Natural killer cell (primary cell): ENCODE measurements around the gene ADAM33. TPM values are rescaled to one million over a fixed set of nuclear protein-coding genes. Genes with fewer than 3 reads are reported as not detected.

ENCODE experiments used
- ATAC-seq, 3 donors: fragments of 150-1000 bp in 2 of 3; fragments of 200-7000 bp in 1 of 3; cut with Tn5 transposase; 1 replicate in 1 of 3; 2 replicates in 2 of 3; pipeline ENCODE4 v1.10.0; 2021; ENCODE audit warnings: mild to moderate bottlenecking in 2 of 3, moderate library complexity in 2 of 3
- DNase-seq, 2 donors: peaks; one replicate each; pipeline versions ENCODE4 v3.0.0 to v3.0.0-alpha.2; 2013 to 2021; ENCODE audit warnings: mixed read lengths in 1 of 2
- H3K27ac ChIP-seq: one replicate; pipeline ENCODE4 v1.5.1; 2013; ENCODE audit warnings: mild to moderate bottlenecking, low read length
- H3K27me3 ChIP-seq: one replicate; pipeline ENCODE4 v1.6.1; 2013; ENCODE audit warnings: low read length; ENCODE audit not compliant: control insufficient read depth, insufficient read depth
- H3K36me3 ChIP-seq: one replicate; pipeline ENCODE4 v1.6.1; 2013; ENCODE audit warnings: low read length; ENCODE audit not compliant: control insufficient read depth, insufficient read depth
- H3K4me1 ChIP-seq: one replicate; pipeline ENCODE4 v1.6.1; 2013; ENCODE audit warnings: low read length; ENCODE audit not compliant: control insufficient read depth, insufficient read depth
- H3K4me3 ChIP-seq: one replicate; pipeline ENCODE4 v1.5.1; 2013; ENCODE audit warnings: low read length
- H3K9me3 ChIP-seq: one replicate; pipeline ENCODE4 v1.6.1; 2013; ENCODE audit warnings: low read length; ENCODE audit not compliant: control insufficient read depth, insufficient read depth
- H3K27ac Mint-ChIP-seq, 2 donors: one replicate each; pipeline ENCODE4 v1.8.0; 2022; ENCODE audit warnings: mild to moderate bottlenecking in 2 of 2, mixed read lengths in 2 of 2, moderate library complexity in 1 of 2
- H3K27me3 Mint-ChIP-seq, 2 donors: one replicate each; pipeline ENCODE4 v1.8.0; 2022; ENCODE audit warnings: low read depth in 2 of 2, mixed read lengths in 2 of 2
- H3K36me3 Mint-ChIP-seq: one replicate; pipeline ENCODE4 v1.8.0; 2022; ENCODE audit warnings: mixed read lengths
- H3K4me1 Mint-ChIP-seq, 2 donors: one replicate each; pipeline ENCODE4 v1.8.0; 2022; ENCODE audit warnings: mixed read lengths in 2 of 2
- H3K4me3 Mint-ChIP-seq: one replicate; pipeline ENCODE4 v1.8.0; 2022; ENCODE audit warnings: mild to moderate bottlenecking, moderate library complexity, mixed read lengths
- H3K9me3 Mint-ChIP-seq, 2 donors: one replicate each; pipeline ENCODE4 v1.8.0; 2022; ENCODE audit warnings: mixed read lengths in 2 of 2
- WGBS: methylation state at CpG from one replicate; pipeline ENCODE4 v1.1.7; 2013; ENCODE audit warnings: missing lambda C conversion rate; ENCODE audit not compliant: insufficient coverage; 5-methylcytosine and 5-hydroxymethylcytosine counted together
- intact Hi-C: fragments of 100-400 bp; cut with micrococcal nuclease; formaldehyde crosslinking; loops from one replicate; pipeline ENCODE4 v1.14.2; 2022
- total RNA-seq, 4 donors: library from RNA; stranded (reverse); fragments of 120-200 nt in 1 of 4; gene quantifications; one replicate each; pipeline versions ENCODE4 v1.2.3 to v1.2.4, GENCODE V29; 2013 to 2022
- TF ChIP-seq, protein P1 (sequence below): fragments of 200-600 bp; IDR thresholded peaks from one replicate; pipeline ENCODE4 v1.8.0; 2022; ENCODE audit warnings: antibody characterized with exemption

The ADAM33 gene
- total RNA-seq, 3 donors from 2014 or later (not counting 1 experiment from before 2014, with no cell fraction given): not detected

DNA sequence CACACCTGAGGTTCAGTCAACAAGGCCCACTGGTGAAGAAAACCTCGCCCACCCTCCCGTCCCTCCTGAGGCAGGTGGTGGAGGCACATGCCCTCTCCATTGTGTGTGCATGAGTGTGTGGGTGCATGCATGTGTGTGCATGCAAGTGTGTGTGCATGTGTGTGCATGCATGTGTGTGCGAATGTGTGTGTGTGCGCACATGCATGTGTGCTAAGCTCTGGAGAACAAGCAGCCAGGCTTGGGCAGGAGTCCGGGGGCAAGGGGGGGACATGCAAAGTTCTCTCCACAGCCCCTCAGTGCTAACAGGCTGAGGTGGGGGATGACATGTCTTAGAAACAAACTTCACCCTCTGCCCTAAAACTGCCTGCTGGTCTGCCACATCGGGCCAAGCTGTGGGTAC, 47.6 kb upstream of the ADAM33 start:
- DNase-seq (no peak), ATAC-seq (no peak)
- H3K27ac Mint-ChIP-seq: no peak overlapping the region
- intact Hi-C loops: no loop called here
- H3K4me3 ChIP-seq: no peak overlapping the region
- H3K4me1 ChIP-seq: no peaks in the 10 kb centered on the region
- no peaks in the 10 kb centered on the region for H3K9me3 ChIP-seq
- H3K36me3 ChIP-seq: no peaks in the 10 kb centered on the region
- no peaks in the 10 kb centered on the region for H3K36me3 Mint-ChIP-seq
- peaks cover 0 to 4% of the 10 kb centered on the region in 2 donors for H3K4me1 Mint-ChIP-seq
- TF ChIP-seq, protein P1, sequence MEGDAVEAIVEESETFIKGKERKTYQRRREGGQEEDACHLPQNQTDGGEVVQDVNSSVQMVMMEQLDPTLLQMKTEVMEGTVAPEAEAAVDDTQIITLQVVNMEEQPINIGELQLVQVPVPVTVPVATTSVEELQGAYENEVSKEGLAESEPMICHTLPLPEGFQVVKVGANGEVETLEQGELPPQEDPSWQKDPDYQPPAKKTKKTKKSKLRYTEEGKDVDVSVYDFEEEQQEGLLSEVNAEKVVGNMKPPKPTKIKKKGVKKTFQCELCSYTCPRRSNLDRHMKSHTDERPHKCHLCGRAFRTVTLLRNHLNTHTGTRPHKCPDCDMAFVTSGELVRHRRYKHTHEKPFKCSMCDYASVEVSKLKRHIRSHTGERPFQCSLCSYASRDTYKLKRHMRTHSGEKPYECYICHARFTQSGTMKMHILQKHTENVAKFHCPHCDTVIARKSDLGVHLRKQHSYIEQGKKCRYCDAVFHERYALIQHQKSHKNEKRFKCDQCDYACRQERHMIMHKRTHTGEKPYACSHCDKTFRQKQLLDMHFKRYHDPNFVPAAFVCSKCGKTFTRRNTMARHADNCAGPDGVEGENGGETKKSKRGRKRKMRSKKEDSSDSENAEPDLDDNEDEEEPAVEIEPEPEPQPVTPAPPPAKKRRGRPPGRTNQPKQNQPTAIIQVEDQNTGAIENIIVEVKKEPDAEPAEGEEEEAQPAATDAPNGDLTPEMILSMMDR: no peak
- peaks cover 15% of the 10 kb centered on the region for H3K27me3 ChIP-seq
- WGBS: 93% methylated on average over 6 of the region's 6 CpGs
- H3K9me3 Mint-ChIP-seq: no peaks in the 10 kb centered on the region
- H3K27ac ChIP-seq: no peak overlapping the region
- H3K4me3 Mint-ChIP-seq: no peak overlapping the region
- H3K27me3 Mint-ChIP-seq: peaks cover 35 to 40% of the 10 kb centered on the region in 2 donors

DNA sequence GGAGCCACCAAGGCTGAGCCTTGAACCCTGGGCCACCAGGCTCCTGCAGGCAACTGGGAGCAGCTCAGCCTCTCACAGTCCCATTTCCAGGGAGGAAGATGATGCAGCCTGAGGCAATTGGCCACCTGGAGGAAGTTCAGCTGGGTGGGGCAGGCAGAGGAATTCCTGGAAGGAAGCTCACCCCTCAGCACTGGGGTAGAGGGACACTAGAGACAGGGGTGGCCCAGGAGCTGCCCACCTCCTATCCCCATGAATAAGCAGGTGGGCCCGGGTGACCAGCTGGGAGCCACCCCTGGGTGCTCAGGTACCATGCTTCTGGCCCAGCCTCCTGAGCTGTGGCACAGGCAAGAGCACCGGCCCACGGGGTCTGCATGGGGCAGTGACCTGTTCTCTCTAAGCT, 47.1 kb upstream of the ADAM33 start:
- TF ChIP-seq, protein P1: no peak
- H3K36me3 ChIP-seq: no peaks in the 10 kb centered on the region
- H3K27ac ChIP-seq: no peak overlapping the region
- no peaks in the 10 kb centered on the region for H3K36me3 Mint-ChIP-seq
- H3K4me1 Mint-ChIP-seq: peaks cover 0 to 4% of the 10 kb centered on the region in 2 donors
- no peaks in the 10 kb centered on the region for H3K9me3 ChIP-seq
- H3K27ac Mint-ChIP-seq: no peak overlapping the region
- H3K27me3 Mint-ChIP-seq: peaks cover 35 to 40% of the 10 kb centered on the region in 2 donors
- ATAC-seq: no peak
- H3K4me3 ChIP-seq: no peak overlapping the region
- no peaks in the 10 kb centered on the region for H3K4me1 ChIP-seq
- intact Hi-C loops: no loop called here
- H3K4me3 Mint-ChIP-seq: no peak overlapping the region
- DNase-seq: no peak
- peaks cover 15% of the 10 kb centered on the region for H3K27me3 ChIP-seq
- WGBS: 84% methylated on average over 3 of the region's 3 CpGs
- H3K9me3 Mint-ChIP-seq: no peaks in the 10 kb centered on the region

DNA sequence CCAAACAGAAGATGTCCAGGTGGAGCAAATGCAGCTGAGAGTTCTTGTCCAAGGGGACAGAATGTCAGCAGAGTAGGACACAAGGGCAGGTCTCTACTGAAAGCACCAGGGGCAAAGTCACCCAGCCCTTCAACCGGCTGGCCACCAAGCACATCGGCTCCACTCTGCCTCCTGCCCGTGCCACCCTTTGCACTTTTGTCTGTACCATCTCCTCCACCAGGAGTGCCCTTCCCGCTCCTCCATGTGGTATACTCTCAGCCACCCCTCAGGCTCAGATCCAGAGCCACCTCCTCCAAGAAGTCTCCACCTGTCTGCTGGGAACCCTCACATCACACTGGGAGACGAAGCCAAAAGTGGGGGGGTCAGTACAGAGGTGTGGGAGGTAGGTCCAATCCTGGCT, 46.5 kb upstream of the ADAM33 start:
- H3K27me3 ChIP-seq: peaks cover 12% of the 10 kb centered on the region
- H3K27me3 Mint-ChIP-seq: peaks cover 29 to 35% of the 10 kb centered on the region in 2 donors

More for the DNA sequence above, 46.5 kb upstream of the ADAM33 start:
- Mint-ChIP-seq H3K9me3 (no peaks in the 10 kb centered on the region), H3K4me1 (peaks cover 0 to 4% of the 10 kb centered on the region in 2 donors), H3K27ac (no peak overlapping the region), H3K36me3 (no peaks in the 10 kb centered on the region), H3K4me3 (no peak overlapping the region)
- ATAC-seq (no peak), DNase-seq (no peak)
- no peaks in the 10 kb centered on the region for H3K36me3 ChIP-seq
- TF ChIP-seq, protein P1: no peak
- no peak overlapping the region for H3K27ac ChIP-seq
- intact Hi-C loops: no loop called here
- WGBS: 92% methylated on average over 5 of the region's 5 CpGs
- no peaks in the 10 kb centered on the region for H3K9me3 ChIP-seq
- no peak overlapping the region for H3K4me3 ChIP-seq
- H3K4me1 ChIP-seq: no peaks in the 10 kb centered on the region
